HCT116 (cell line): ENCODE results near the gene ATF5.
"Not testable (repeated sequence)": the region's sequence is repeated elsewhere in the genome, so short reads cannot be mapped to it uniquely, and the experiment has no call there.

ENCODE experiments used
- CEBPB ChIP-seq: IDR thresholded peaks from 2 replicates; pipeline ENCODE4 v1.6.1; 2012; ENCODE audit warnings: low read depth
- POLR2A ChIP-seq: IDR thresholded peaks from 2 replicates; pipeline ENCODE4 v1.7.0; 2011; ENCODE audit warnings: borderline replicate concordance; ENCODE audit not compliant: insufficient read depth, insufficient read length; ENCODE audit errors: extremely low read depth
- SIN3A ChIP-seq: IDR thresholded peaks from 2 replicates; pipeline ENCODE4 v1.6.1; 2012; ENCODE audit warnings: low read depth
- TF ChIP-seq, protein P1 (sequence below), 3 experiments: fragments of 200-600 bp in 1 of 3; sonication (generic) in 1 of 3; IDR thresholded peaks in 2 of 3; conservative IDR thresholded peaks in 1 of 3; 2 replicates each; pipeline ENCODE4 v1.5.1; 2012 to 2017; ENCODE audit warnings: low read depth in 2 of 3, low read length in 2 of 3, antibody characterized with exemption in 1 of 3, borderline replicate concordance in 1 of 3, control low read depth in 1 of 3, mild to moderate bottlenecking in 1 of 3, mixed read lengths in 1 of 3, mixed run types in 1 of 3, moderate library complexity in 1 of 3; ENCODE audit not compliant: insufficient read depth in 1 of 3
- TF ChIP-seq, protein P2 (sequence below): IDR thresholded peaks from 2 replicates; pipeline ENCODE4 v1.6.1; 2012

DNA sequence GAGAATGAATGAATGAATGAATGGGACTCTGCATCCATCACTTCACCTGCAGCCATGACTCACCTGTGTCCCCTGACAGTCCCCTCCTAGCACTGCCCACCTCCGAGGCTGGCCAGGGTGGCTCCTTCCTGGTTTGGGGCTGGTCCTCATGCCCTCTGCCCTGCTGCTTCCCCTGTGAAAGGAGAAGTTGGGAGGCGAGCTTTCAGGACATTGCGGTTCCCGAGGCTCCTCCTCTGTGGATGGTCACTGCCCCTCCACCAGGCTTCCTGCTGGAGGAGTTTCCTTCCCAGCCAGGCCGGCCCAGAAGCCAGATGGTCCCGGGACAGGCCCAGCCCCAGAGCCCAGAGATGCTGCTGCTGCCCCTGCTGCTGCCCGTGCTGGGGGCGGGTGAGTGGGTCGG lies 40.4 kb downstream of the ATF5 start:
- not testable (repeated sequence) for TF ChIP-seq SIN3A, POLR2A, CEBPB
- TF ChIP-seq, protein P1, sequence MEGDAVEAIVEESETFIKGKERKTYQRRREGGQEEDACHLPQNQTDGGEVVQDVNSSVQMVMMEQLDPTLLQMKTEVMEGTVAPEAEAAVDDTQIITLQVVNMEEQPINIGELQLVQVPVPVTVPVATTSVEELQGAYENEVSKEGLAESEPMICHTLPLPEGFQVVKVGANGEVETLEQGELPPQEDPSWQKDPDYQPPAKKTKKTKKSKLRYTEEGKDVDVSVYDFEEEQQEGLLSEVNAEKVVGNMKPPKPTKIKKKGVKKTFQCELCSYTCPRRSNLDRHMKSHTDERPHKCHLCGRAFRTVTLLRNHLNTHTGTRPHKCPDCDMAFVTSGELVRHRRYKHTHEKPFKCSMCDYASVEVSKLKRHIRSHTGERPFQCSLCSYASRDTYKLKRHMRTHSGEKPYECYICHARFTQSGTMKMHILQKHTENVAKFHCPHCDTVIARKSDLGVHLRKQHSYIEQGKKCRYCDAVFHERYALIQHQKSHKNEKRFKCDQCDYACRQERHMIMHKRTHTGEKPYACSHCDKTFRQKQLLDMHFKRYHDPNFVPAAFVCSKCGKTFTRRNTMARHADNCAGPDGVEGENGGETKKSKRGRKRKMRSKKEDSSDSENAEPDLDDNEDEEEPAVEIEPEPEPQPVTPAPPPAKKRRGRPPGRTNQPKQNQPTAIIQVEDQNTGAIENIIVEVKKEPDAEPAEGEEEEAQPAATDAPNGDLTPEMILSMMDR (IDR thresholded peaks at IDR 0.05 in 2 of 3, conservative IDR thresholded peaks at IDR 0.05 in 1 of 3; ENCODE audit: borderline replicate concordance in 1 of 3, insufficient read depth in 1 of 3, low read depth in 2 of 3, low read length in 2 of 3) = not testable (repeated sequence)
- TF ChIP-seq, protein P2, sequence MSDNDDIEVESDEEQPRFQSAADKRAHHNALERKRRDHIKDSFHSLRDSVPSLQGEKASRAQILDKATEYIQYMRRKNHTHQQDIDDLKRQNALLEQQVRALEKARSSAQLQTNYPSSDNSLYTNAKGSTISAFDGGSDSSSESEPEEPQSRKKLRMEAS = not testable (repeated sequence)
